OCI-LY1 (cell line): Measurements from ENCODE around the gene GDPD3.

Experiments
- H2AFZ ChIP-seq: fragments of 200-600 bp; sonication (generic), shearing (Covaris generic); 2 replicates; pipeline ENCODE4 v1.6.0; 2014; ENCODE audit warnings: antibody characterized with exemption, mild to moderate bottlenecking, low read length
- H3F3A ChIP-seq: fragments of 200-600 bp; sonication (generic), shearing (Covaris generic); 2 replicates; pipeline ENCODE4 v1.6.0; 2014; ENCODE audit warnings: mild to moderate bottlenecking, antibody characterized with exemption, low read length, moderate library complexity; ENCODE audit not compliant: insufficient read depth
- H3K27ac ChIP-seq: fragments of 200-600 bp; sonication (generic); 2 replicates; pipeline ENCODE4 v1.5.1; 2014; ENCODE audit warnings: low read length, mixed run types, mild to moderate bottlenecking, low read depth; ENCODE audit not compliant: poor library complexity, severe bottlenecking
- H3K27me3 ChIP-seq: fragments of 200-600 bp; sonication (generic); 2 replicates; pipeline ENCODE4 v1.6.0; 2014; ENCODE audit warnings: antibody characterized with exemption, mild to moderate bottlenecking, low read length, moderate library complexity; ENCODE audit not compliant: insufficient read depth
- H3K36me3 ChIP-seq: fragments of 200-600 bp; sonication (generic); 2 replicates; pipeline ENCODE4 v1.6.1; 2014; ENCODE audit warnings: mild to moderate bottlenecking, antibody characterized with exemption, low read length, moderate library complexity, mixed read lengths; ENCODE audit not compliant: insufficient read depth
- H3K4me1 ChIP-seq: fragments of 200-600 bp; sonication (generic); 2 replicates; pipeline ENCODE4 v1.5.1; 2014; ENCODE audit warnings: mild to moderate bottlenecking, low read length, moderate library complexity; ENCODE audit not compliant: insufficient read depth, severe bottlenecking
- H3K4me2 ChIP-seq: fragments of 200-600 bp; sonication (generic), shearing (Covaris generic); 2 replicates; pipeline ENCODE4 v1.6.1; 2014; ENCODE audit warnings: low read length
- H3K4me3 ChIP-seq: fragments of 200-600 bp; sonication (generic); 2 replicates; pipeline ENCODE4 v1.5.1; 2014; ENCODE audit warnings: low read length, low read depth, mild to moderate bottlenecking, mixed read lengths; ENCODE audit not compliant: poor library complexity, severe bottlenecking
- H3K79me2 ChIP-seq: fragments of 200-600 bp; shearing (Covaris generic); 2 replicates; pipeline ENCODE4 v1.6.1; 2016; ENCODE audit warnings: mixed run types, low read length, mixed read lengths; ENCODE audit not compliant: insufficient read depth
- H3K9ac ChIP-seq: fragments of 200-600 bp; sonication (generic), shearing (Covaris generic); 2 replicates; pipeline ENCODE4 v1.6.1; 2014; ENCODE audit warnings: mild to moderate bottlenecking, low read length, mixed read lengths
- H3K9me2 ChIP-seq: fragments of 200-600 bp; sonication (generic), shearing (Covaris generic); 2 replicates; pipeline ENCODE4 v1.6.1; 2014; ENCODE audit warnings: low read depth, mild to moderate bottlenecking, low read length, mixed read lengths
- H3K9me3 ChIP-seq: fragments of 200-600 bp; shearing (Covaris generic); 2 replicates; pipeline ENCODE4 v1.6.1; 2014; ENCODE audit warnings: low read length, mixed read lengths
- H4K20me1 ChIP-seq: fragments of 200-600 bp; sonication (generic), shearing (Covaris generic); 2 replicates; pipeline ENCODE4 v1.6.0; 2016; ENCODE audit warnings: mild to moderate bottlenecking, low read length; ENCODE audit not compliant: insufficient read depth
- CTCF ChIP-seq: fragments of 200-600 bp; sonication (generic), shearing (Covaris generic); IDR thresholded peaks from 2 replicates; pipeline ENCODE4 v1.5.1; 2017; ENCODE audit warnings: mild to moderate bottlenecking, antibody characterized with exemption, low read length, moderate library complexity, mixed read lengths
- EZH2 ChIP-seq: fragments of 200-600 bp; sonication (generic), shearing (Covaris generic); IDR thresholded peaks from 2 replicates; pipeline ENCODE4 v1.8.0; 2017; ENCODE audit warnings: borderline replicate concordance, mixed run types, mild to moderate bottlenecking, antibody characterized with exemption, low read length, moderate library complexity, mixed read lengths

Gene GDPD3

GRCh38 chr16:30121741-30122571 lies 8.6 kb upstream of the GDPD3 start:
- peaks cover 29% of the 10 kb centered on the region for H3K4me1 ChIP-seq
- no peak overlapping the region for H2AFZ ChIP-seq
- peak overlapping the region; percentile 91 for H3K4me2 ChIP-seq
- no peaks in the 10 kb centered on the region for H4K20me1 ChIP-seq
- H3K4me3 ChIP-seq, result peak overlapping the region; percentile 88
- peak overlapping the region; percentile 92 for H3K9ac ChIP-seq
- H3K9me2 ChIP-seq, result no peaks in the 10 kb centered on the region
- H3K36me3 ChIP-seq, result peaks cover 16% of the 10 kb centered on the region; the same call in 1 of the 2 replicates
- no peaks in the 10 kb centered on the region for H3F3A ChIP-seq
- H3K27ac ChIP-seq, result peak overlapping the region; percentile 69
- H3K27me3 ChIP-seq, result no peaks in the 10 kb centered on the region
- no peaks in the 10 kb centered on the region for H3K79me2 ChIP-seq
- no peaks in the 10 kb centered on the region for H3K9me3 ChIP-seq
- no peak for TF ChIP-seq CTCF
- TF ChIP-seq EZH2, result no peak

- no peak for TF ChIP-seq EZH2
- no peak for TF ChIP-seq CTCF
- Histone ChIP-seq H3K36me3 (peaks cover 20% of the 10 kb centered on the region; the same call in 1 of the 2 replicates), H3K27ac (no peak overlapping the region), H3K9me3 (no peaks in the 10 kb centered on the region), H2AFZ (no peak overlapping the region), H3F3A (no peaks in the 10 kb centered on the region), H3K4me3 (no peak overlapping the region), H3K4me1 (peaks cover 19% of the 10 kb centered on the region), H3K79me2 (no peaks in the 10 kb centered on the region), H3K9ac (no peak overlapping the region), H3K27me3 (no peaks in the 10 kb centered on the region), H4K20me1 (no peaks in the 10 kb centered on the region), H3K4me2 (no peak overlapping the region), H3K9me2 (no peaks in the 10 kb centered on the region)
These were observed 7.2 kb upstream of the GDPD3 start for GRCh38 chr16:30120340-30121105.

DNA sequence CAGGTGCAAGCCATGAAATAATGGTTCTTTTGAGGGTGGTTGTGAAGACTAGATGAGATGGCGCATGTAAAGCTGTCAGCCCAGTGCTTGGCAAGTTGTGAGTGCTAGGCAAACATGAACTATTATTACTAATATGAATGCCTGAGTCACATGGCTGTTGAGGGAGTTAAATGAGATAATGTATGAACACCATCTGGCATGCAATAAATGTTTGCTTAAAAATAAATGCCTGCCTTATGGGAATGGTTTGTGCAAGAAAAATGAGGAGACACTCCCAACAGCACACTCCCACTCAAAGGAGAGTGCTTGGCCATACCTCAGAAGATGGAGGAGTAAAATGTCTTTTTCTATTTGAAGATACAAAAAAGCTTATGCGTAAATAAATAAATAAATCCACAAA lies 6.1 kb upstream of the GDPD3 start:
- Histone ChIP-seq H3K9me3 (no peaks in the 10 kb centered on the region), H3K4me1 (peaks cover 28% of the 10 kb centered on the region), H3K9ac (no peak overlapping the region), H2AFZ (no peak overlapping the region), H3K79me2 (no peaks in the 10 kb centered on the region), H4K20me1 (no peaks in the 10 kb centered on the region), H3K4me3 (no peak overlapping the region), H3K36me3 (peaks cover 20% of the 10 kb centered on the region; the same call in 1 of the 2 replicates), H3K9me2 (no peaks in the 10 kb centered on the region), H3K27ac (no peak overlapping the region), H3K27me3 (no peaks in the 10 kb centered on the region), H3F3A (no peaks in the 10 kb centered on the region), H3K4me2 (no peak overlapping the region)
- TF ChIP-seq EZH2 (no peak), CTCF (no peak)
